ENCODE measurements around the gene MT3.
"Not testable (repeated sequence)": the region's sequence is repeated elsewhere in the genome, so short reads cannot be mapped to it uniquely, and the experiment has no call there.

MT3 gene

GRCh38 chr16:56580391-56581048, 8.8 kb upstream of the MT3 start:
- no peak for DNase-seq

DNA sequence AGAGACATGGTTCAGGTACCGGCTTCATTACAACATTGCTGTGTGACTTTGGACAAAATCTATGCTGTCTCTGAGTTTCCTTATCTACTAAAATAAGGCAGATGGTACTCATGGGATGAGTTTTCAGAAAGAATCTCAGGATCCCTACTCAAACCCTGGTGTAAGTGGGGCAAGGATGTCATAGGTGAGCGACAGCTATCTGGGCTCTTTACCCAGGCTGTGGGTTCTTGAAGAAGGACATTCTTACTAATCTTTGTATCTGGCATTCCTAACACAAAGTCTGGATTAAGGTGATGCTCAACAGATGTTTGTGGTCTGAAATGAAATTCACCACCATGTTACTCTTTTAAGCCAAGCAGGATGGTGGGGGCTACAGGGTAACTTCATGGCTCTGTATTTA, 6.4 kb upstream of the MT3 start:
- not testable (repeated sequence) for DNase-seq

DNA sequence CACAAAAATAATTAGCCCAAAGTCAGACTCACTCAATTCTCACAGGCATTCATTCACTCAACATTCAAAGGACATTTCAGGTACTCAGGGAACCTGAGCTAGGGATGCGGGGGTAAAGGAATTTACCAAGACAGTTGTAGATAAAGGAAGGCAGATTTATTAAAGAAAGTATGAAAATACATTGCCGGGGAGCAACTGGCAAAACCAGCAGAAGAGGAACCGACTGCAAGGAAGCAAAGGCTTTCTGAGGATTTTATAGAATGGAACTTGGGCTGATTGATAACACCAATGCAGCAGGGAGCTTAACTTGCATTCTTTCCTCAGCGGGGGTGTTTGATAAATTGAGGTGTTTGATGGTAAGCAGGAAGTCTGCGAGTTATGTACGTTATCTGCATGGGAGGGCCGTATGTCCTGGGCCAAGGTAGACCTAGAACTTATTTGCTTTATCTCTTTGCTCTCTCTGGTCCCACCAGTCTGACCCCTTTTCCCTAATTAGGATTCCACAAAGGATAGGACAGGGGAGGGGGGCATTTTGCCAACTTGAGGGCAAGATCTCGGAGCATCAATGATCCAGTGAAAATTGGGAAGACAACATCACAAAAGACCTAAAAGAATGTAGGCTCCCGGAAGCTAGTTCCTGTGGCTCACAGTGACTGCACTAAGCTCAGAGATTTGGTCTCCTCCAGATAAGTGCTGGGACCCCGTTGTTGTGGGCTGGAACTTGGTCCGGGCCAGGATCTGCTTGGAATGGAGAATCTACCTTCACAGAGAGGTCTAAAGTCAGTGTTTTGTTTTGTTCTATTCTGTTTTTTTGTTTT, 5.8 kb upstream of the MT3 start:
- DNase-seq, result no peak

GRCh38 chr16:56584276-56584675, 5.1 kb upstream of the MT3 start:
- no peak for DNase-seq

GRCh38 chr16:56588781-56589140, 567 bp upstream of the MT3 start:
- no peak for DNase-seq

DNA sequence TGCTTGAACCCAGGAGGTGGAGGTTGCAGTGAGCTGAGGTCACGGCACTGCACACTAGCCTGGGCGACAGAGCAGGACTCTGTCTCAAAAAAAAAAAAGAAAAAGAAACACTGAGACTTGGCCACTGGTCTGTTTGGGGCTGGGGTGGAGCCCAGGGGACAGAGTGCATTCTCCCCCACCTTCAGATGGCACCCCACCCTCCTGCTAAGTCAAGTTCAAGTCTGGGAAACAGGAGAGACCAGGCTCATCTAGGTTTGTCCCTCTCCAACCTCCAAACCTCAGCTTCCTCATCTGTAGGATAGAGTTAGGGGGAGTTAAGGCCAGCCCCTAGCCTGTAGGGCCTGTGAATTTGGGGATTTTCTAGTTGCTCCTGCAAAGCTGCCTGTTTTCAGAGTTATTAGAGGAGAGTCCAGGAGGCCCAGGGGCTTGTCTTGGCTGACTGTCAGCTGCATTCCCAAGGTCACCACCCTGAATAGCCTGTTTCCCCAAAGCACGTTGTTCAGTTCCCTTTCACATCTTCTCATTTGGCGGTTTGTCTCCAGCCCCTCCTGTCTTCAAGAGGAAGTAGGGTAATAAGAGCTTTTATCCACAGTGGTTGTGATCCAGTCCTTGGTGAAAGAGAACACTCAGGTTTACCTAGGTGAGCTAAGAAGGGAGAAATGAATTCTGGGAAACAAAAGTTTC, 2.2 kb downstream of the MT3 start:
- DNase-seq, result no peak

DNA sequence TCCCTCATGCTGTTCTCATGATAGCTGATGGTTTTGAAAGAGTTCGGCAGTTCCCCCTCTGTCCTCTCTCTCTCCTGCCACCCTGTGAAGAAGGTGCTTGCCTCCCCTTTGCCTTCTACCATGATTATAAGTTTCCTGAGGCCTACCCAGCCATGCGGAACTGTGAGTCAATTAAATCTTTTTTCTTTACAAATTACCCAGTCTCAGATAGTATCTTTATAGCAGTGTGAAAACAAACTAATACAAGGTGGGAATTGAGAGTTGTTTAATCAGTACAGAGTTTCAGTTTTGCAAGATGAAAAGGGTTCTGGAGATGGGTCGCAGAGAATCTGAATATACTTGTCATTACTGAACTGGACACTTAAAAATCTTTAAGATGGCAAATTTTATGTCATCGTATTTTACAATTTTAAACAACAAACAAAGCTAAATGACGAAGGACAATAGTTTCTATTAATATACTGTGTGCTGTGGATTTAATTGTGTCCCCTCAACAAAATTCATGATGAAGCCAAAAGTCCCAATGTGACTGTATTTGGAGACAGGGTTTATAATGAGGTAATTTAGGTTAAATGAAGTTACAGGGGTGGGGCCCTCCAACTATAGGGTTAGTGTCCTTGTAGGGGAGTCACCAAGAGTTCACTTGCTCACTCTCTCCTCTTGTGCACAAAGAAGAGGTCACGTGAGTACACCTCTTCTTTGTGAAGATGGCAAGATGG, 4.4 kb downstream of the MT3 start:
- no peak for DNase-seq

GRCh38 chr16:56594292-56594619, 4.9 kb downstream of the MT3 start:
- DNase-seq, result no peak

DNA sequence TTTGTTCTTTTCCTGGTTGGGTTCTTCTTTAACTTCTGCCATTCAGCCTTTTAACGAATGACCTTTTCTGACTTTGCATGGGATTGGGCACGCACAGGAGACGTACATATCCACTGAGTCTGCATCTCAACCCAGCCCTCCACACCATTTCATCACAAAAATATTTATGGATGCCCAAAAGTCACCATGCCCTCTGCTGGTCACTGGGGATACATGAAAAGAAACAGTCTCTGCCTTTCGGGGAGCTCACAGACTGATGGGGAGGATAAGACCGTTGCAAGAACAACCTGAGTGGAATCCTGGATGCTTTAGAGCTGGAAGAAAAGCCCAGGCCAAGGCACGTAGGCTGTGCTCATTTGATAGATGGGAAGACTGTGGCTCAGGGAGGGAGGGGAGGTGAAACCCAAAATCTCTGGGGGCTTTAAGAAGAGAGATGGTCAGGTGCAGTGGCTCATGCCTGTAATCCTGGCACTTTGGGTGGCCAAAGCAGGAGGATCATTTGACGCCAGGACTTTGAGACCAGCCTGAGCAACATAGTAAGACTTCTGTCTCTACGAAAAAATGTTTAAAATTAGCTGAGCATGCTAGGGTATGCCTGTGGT, 11.2 kb downstream of the MT3 start:
- peak; percentile 68 for DNase-seq

- DNase-seq, result no peak
These were observed 12.0 kb downstream of the MT3 start for GRCh38 chr16:56601325-56601724.

GRCh38 chr16:56603589-56603988, 14.3 kb downstream of the MT3 start:
- peak; percentile 60 for DNase-seq

DNA sequence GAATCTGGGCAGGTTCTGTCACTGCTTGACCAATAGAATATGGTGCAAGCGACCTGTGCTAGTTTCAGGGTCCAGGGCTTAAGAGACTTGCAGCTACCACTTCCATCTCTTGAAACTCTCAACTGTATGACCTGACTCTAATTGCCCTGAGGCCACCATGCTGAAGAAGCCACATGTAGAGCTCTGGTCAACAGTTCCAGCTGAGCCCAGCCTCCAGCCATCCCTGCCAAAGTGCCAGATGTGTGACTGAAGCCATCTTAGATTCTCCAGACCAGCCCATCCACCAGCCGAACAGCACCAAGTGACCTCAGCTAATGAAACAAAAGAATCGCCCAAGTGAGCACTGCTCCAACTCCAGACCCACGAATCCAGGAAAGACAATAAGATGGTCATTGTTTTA, 15.6 kb downstream of the MT3 start:
- no peak for DNase-seq

- no peak for DNase-seq
These were observed 16.1 kb downstream of the MT3 start for GRCh38 chr16:56605475-56605874.

DNA sequence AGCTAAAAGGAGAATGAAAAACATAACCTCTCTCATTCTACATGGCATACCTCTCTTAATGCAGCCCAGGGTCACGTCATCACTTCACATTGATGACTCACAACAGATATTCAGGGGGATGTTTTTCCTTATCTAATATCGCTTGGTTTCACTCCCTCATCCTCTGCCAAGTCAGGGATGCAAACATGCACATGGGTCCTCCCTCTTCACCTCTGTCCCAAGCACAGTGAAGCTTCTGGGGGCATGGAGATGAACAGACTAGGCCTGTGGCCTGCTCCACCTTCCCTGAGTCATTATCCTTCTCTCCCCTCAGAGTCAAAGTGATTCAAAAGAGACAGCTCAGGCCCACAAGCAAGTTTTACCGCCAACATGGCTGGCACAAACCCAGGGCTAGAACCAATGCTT, 16.7 kb downstream of the MT3 start:
- peak; percentile 68 for DNase-seq

GRCh38 chr16:56606476-56607108, 17.3 kb downstream of the MT3 start:
- peak; percentile 40 for DNase-seq

GRCh38 chr16:56607109-56607618, 17.8 kb downstream of the MT3 start:
- DNase-seq, result peak; percentile 97

DNA sequence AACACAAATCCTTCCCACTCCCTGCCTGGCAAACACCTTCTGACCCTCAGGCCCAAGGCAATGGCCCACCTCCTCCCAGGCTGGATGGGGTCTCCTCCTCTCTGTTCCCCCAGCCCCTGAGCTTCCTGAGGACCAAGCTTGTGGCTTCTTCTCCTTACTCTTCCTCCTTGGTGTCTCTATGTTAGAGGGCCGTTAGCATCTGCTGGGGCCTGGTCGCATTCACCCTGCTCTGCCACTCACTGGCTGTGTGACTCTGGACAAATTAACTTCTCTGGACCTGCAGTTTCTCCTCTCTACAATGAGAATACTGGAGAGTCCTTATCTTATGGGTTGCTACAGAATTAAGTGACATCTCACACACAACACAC, 18.3 kb downstream of the MT3 start:
- DNase-seq, result no peak

DNA sequence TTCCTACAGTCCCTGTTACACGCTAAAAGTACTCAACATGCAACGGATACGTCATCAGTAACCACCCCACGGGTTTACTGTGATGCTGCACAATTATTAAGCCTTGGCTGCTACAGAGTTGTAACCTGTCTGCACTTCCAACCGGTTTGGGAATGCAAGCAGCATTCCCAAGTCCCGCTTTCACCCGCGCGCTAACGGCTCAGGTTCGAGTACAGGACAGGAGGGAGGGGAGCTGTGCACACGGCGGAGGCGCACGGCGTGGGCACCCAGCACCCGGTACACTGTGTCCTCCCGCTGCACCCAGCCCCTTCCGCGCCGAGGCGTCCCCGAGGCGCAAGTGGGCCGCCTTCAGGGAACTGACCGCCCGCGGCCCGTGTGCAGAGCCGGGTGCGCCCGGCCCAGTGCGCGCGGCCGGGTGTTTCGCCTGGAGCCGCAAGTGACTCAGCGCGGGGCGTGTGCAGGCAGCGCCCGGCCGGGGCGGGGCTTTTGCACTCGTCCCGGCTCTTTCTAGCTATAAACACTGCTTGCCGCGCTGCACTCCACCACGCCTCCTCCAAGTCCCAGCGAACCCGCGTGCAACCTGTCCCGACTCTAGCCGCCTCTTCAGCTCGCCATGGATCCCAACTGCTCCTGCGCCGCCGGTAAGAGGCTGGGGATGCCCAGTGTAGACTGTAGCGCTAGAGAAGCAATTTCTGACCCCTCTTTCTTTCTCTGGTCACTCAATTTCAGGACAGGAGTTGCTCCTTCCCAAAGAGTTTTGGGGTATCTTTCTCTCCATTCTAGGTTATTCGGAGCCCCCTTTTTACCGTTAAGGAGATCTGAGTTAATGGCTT, 18.9 kb downstream of the MT3 start, which contains the start of gene MT2A:
MT2A (plus strand) TSS at position 542 of the 833 bp plus-strand sequence; CDS start at position 614, 72 bp downstream.
- peak; percentile 97 for DNase-seq

- DNase-seq, result peak; percentile 19
These were observed 19.6 kb downstream of the MT3 start for GRCh38 chr16:56608876-56609462.

DNA sequence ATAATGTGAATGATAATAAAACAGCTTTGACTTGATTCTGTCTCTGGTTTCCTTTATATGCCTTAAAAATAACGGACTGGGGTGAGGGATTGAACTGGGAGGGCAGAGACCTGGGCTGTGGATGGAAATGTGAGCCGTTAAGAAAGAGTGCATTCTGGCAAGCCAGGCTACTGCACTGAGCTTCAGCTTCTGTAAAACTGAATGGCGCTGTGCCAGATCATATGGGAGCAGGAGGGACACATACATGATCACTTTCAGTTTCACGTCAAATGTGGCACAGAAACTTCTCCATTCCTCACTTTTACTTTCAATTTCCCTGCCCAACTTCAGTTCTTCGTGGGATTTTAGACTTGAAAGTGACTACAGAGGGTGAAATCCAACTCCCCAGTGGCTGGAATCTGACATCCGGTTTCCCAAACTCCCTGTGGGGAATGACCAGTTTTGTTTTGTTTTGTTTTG, 20.2 kb downstream of the MT3 start:
- peak; percentile 93 for DNase-seq

Measured in fibroblast of skin of back (primary cell).